HG03457 (cell line): ENCODE data around the gene CDK16.
"Not testable (repeated sequence)": the region's sequence is repeated elsewhere in the genome, so short reads cannot be mapped to it uniquely, and the experiment has no call there.

Experiments
- ATAC-seq: cut with Tn5 transposase; IDR thresholded peaks from one replicate; pipeline ENCODE4 v1.9.1; 2021; ENCODE audit warnings: moderate number of reproducible peaks; ENCODE audit not compliant: unreplicated experiment

CDK16 gene

DNA sequence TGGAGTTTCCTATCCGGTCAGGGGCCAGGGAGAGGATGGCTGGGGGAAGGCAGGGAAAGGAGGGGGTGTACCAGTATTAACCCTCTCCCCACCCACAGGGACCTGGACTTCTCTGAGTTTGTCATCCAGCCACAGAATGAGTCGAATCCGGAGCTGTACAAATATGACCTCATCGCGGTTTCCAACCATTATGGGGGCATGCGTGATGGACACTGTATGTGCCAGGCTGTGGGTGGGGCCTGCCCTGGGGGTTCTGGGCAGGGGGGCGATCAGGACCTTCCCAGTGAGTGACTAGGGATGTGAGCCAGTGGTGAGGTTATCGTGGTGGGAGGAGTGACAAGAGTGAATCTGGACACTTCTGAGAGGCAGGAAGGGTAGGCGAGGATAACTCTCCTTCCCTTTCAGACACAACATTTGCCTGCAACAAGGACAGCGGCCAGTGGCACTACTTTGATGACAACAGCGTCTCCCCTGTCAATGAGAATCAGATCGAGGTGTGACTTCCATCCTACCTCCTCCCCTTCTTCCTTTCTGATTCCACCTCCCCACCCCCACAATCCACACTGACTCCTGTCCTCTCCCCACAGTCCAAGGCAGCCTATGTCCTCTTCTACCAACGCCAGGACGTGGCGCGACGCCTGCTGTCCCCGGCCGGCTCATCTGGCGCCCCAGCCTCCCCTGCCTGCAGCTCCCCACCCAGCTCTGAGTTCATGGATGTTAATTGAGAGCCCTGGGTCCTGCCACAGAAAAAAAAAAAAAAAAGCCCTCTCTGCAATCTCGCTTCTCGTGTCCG, 28.9 kb downstream of the CDK16 start:
- ATAC-seq = no peak

GRCh38 chrX:47247999-47248320, 29.5 kb downstream of the CDK16 start:
- no peak for ATAC-seq

DNA sequence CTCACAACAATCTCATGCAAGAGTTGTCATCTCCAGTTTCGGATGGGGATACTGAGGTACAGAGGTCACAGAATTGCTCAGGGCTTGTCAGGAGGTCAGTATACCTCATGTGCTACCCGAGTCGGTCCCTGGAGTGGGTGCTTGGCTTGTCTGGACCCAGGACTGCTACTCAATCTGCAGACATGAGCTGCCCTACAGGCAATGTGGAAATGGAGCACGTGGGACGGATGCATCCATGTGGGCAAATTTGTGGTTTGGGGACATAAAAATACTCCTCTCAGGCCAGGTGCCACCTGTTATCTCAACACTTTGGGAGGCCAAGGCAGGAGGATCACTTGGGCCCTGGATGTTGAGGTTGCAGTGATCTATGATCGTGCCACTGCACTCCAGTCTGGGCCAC, 30.1 kb downstream of the CDK16 start:
- no peak for ATAC-seq

DNA sequence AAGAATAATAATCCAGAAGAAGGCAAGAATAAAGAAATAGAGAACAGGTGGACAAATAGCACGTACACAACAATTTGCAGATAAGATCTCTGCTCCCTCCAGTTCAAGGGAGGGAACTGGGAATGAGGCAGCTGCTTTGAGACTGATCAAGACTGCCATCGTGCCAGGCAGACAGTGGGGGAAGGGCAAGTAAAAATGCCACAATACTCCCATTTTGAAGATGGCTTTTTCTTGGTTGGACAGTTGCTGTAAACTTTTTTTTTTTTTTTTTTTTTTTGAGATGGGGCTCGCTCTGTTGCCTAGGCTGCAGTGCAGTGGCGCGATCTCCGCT, 31.5 kb downstream of the CDK16 start:
- no peak for ATAC-seq

DNA sequence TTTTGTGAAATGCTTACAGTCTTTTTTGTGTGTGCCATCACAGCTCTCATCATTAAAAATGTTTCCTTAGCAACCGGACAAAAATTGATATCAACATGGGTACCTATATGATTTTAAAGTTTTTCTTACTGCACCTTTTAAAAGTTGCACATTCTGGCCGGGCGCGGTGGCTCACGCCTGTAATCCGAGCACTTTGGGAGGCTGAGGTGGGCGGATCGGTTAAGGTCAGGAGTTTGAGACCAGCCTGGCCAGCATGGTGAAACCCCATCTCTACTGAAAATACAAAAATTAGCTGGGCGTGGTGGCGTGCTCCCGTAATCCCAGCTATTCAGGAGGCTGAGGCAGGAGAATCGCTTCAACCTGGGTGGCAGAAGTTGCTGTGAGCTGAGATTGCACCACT, 39.1 kb downstream of the CDK16 start:
- not testable (repeated sequence) for ATAC-seq

- no peak for ATAC-seq
Observed at GRCh38 chrX:47264483-47265173, 46.1 kb downstream of the CDK16 start.

DNA sequence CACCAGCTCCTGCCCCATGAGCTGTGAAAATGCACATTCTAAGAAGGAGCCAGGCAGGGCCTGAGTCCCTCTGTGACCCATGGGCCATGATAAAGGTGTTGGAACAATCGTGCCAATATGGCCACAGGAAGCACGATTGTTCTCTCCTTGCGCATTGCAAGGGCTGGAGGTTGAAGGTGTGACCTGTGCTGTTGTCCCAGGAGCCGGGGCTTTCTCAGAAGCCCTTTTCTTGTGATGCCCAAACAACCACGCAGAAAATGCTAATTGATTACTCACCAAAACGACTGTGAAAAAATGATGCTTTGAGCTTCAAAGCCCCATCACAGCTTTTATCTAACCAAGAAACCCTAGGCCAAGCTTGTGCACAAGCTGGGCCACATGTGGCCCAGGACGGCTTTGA, 48.2 kb downstream of the CDK16 start:
- ATAC-seq = no peak

DNA sequence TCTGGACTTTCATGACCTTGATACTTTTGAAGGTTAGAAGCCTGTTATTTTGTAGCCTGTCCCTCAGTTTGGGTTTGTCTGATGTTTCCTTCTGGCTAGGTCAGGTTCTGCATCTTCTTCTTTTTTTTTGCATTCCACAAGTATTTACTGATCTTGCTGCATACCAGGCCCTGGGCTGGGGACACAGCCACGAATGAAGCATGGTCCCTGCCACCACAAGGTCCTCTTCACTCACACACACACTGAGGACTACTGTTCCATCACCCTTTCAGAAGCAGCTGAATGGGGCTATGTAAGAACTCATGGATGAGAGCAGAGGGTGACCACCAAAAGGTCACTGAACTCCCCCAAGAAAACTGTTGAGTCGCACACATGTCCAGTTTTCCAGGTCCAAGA, 53.5 kb downstream of the CDK16 start:
- ATAC-seq = no peak

DNA sequence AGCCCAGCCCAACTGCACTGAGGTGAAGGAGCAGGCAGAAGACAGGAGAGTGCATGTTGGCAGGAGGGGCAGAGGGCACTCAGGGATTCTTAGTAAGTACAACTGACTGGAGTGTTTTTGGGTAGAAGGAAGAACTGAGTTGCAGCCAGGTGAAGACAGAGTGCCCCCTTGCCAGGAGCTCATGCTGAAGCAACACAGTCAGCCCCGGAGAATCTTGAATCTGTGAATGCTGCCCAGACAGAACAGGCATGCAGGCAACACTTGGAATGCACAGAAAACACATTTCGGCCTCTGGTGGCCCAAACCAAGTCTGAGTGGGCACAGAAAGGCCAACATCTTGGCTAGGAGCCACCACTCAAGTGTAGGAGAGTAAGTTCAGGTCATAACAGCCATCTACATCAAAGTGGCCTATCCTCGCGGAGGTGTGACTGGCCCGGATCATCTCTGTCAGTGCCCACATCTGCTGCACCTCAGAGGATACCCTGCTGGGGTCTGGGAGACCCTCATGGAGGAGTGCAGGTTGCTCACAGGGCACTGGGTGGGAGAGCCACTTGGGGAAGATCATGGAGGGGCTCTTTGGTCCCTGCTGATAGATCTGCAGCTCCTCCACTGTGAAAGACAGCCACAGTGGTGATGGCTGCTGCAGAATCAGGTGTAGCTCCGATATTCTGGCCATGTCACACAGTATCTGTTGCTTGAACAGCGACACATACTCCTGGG, 54.7 kb downstream of the CDK16 start:
- ATAC-seq = no peak

DNA sequence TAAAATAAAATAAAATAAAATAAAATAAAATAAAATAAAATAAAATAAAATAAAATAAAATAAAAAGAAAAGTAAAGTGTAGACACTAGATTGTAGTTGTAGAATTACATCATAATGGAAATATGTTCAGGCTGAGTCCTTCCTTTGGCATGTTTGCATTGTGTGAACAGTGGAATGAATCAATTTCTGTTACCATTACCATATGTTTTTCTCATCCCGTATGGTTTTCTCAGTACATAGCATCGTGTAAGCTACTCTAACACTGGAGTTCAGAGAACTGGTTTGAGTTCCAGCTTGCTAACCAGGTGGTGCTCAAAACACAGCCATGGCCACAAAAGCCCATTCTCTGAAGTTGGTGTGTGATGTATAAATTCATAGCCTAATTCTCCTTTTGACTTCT, 60.2 kb downstream of the CDK16 start:
- ATAC-seq = no peak
